ENCODE measurements around the gene IL9R.
"Not testable (repeated sequence)": the region's sequence is repeated elsewhere in the genome, so short reads cannot be mapped to it uniquely, and the experiment has no call there.

IL9R gene

GRCh38 chrX:155997436-155997835, at the start of gene IL9R:
IL9R (plus strand) TSS chrX:155997696; CDS start chrX:155997760, 64 bp downstream.
- no peak for DNase-seq

- no peak for DNase-seq
Observed at GRCh38 chrX:155949098-155949497, 48.4 kb upstream of the IL9R start.

GRCh38 chrX:155951237-155951789, 46.2 kb upstream of the IL9R start:
- DNase-seq: no peak

- DNase-seq: no peak
Observed at GRCh38 chrX:155953055-155953454, 44.4 kb upstream of the IL9R start.

GRCh38 chrX:155954793-155955192, 42.7 kb upstream of the IL9R start:
- no peak for DNase-seq

GRCh38 chrX:155956099-155956498, 41.4 kb upstream of the IL9R start:
- no peak for DNase-seq

GRCh38 chrX:155956649-155957048, 40.8 kb upstream of the IL9R start:
- DNase-seq: no peak

- no peak for DNase-seq
Observed at GRCh38 chrX:155957843-155958242, 39.7 kb upstream of the IL9R start.

- no peak for DNase-seq
Observed at GRCh38 chrX:155959018-155959587, 38.4 kb upstream of the IL9R start.

- no peak for DNase-seq
Observed at GRCh38 chrX:155962906-155963305, 34.6 kb upstream of the IL9R start.

GRCh38 chrX:155966876-155967275, 30.6 kb upstream of the IL9R start:
- peak; percentile 39 to 48 for DNase-seq

- DNase-seq: no peak
Observed at GRCh38 chrX:155967653-155968325, 29.7 kb upstream of the IL9R start.

- DNase-seq: no peak
Observed at GRCh38 chrX:155968326-155968661, 29.2 kb upstream of the IL9R start.

- no peak for DNase-seq
Observed at GRCh38 chrX:155968791-155969190, 28.7 kb upstream of the IL9R start.

- DNase-seq: not testable (repeated sequence)
Observed at GRCh38 chrX:155971658-155972057, 25.8 kb upstream of the IL9R start.

GRCh38 chrX:155972241-155972640, 25.3 kb upstream of the IL9R start:
- not testable (repeated sequence) for DNase-seq

GRCh38 chrX:155983326-155983725, 14.2 kb upstream of the IL9R start:
- no peak for DNase-seq

GRCh38 chrX:155985208-155985607, 12.3 kb upstream of the IL9R start:
- DNase-seq: no peak

- not testable (repeated sequence) for DNase-seq
Observed at GRCh38 chrX:155986995-155987394, 10.5 kb upstream of the IL9R start.

- DNase-seq: no peak
Observed at GRCh38 chrX:155988859-155989258, 8.6 kb upstream of the IL9R start.

GRCh38 chrX:155993421-155993820, 4.1 kb upstream of the IL9R start:
- DNase-seq: no peak

- no peak for DNase-seq
Observed at GRCh38 chrX:155995321-155995875, 2.1 kb upstream of the IL9R start.

GRCh38 chrX:155998116-155998515, 620 bp downstream of the IL9R start:
- no peak for DNase-seq

- DNase-seq: no peak
Observed at GRCh38 chrX:155998761-155999510, 1.4 kb downstream of the IL9R start.
